NOMO-1 (cell line): ENCODE results near the gene NOTUM.
A peak's percentile ranks its signal among the peaks of the same experiment; 100 is the strongest.
"Not testable (repeated sequence)": the region's sequence is repeated elsewhere in the genome, so short reads cannot be mapped to it uniquely, and the experiment has no call there.

ENCODE experiments used
- DNase-seq, 2 experiments: peaks; one replicate each; lab custom pipeline; 2025; ENCODE audit not compliant: unreplicated experiment in 2 of 2; lab: John Stamatoyannopoulos, UW

Gene NOTUM

GRCh38 chr17:81959362-81960129 lies 1.4 kb downstream of the NOTUM start:
- DNase-seq: peak; percentile 57 to 65

GRCh38 chr17:81958633-81959342 lies 2.2 kb downstream of the NOTUM start:
- DNase-seq: no peak

GRCh38 chr17:81957691-81958432 lies 3.1 kb downstream of the NOTUM start:
- no peak for DNase-seq

- no peak for DNase-seq
Observed at GRCh38 chr17:81956607-81957589, 4.1 kb downstream of the NOTUM start.

- DNase-seq: no peak
Observed at GRCh38 chr17:81955756-81956544, 5.0 kb downstream of the NOTUM start.

- DNase-seq: no peak
Observed at GRCh38 chr17:81955058-81955681, 5.8 kb downstream of the NOTUM start.

- no peak for DNase-seq
Observed at GRCh38 chr17:81954131-81955057, 6.6 kb downstream of the NOTUM start.

- DNase-seq: not testable (repeated sequence)
Observed at GRCh38 chr17:81953443-81953842, 7.5 kb downstream of the NOTUM start.

- DNase-seq: no peak
Observed at GRCh38 chr17:81952792-81953228, 8.2 kb downstream of the NOTUM start.

- DNase-seq: no peak
Observed at GRCh38 chr17:81951785-81952684, 9.0 kb downstream of the NOTUM start.

GRCh38 chr17:81950501-81950900 lies 10.5 kb downstream of the NOTUM start:
- DNase-seq: no peak

- DNase-seq: no peak
Observed at GRCh38 chr17:81948635-81949378, 12.2 kb downstream of the NOTUM start.

- DNase-seq: no peak
Observed at GRCh38 chr17:81947189-81947588, 13.8 kb downstream of the NOTUM start, which contains the start of gene MYADML2. Gene MYADML2, minus strand, starts transcription at chr17:81947233. Its CDS starts 5,492 bp downstream, at chr17:81941741.

GRCh38 chr17:81944858-81945257 lies 16.1 kb downstream of the NOTUM start:
- DNase-seq: no peak

- DNase-seq: no peak
Observed at GRCh38 chr17:81942167-81942553, 18.8 kb downstream of the NOTUM start.

- no peak for DNase-seq
Observed at GRCh38 chr17:81941484-81942166, 19.4 kb downstream of the NOTUM start.
